B cell (primary cell): ENCODE measurements around the gene CASZ1. TPM values are rescaled to one million over a fixed set of nuclear protein-coding genes. Genes with fewer than 3 reads are reported as not detected.

Source experiments
- ATAC-seq: fragments of 200-7000 bp; cut with Tn5 transposase; one replicate; pipeline ENCODE4 v1.10.0; 2021; ENCODE audit warnings: low read depth, mild to moderate bottlenecking, moderate number of reproducible peaks, moderate library complexity
- CTCF ChIA-PET: fragments of 350-600 bp; sonication (Branson Sonifier 250); formaldehyde crosslinking; loops from one replicate; lab custom pipeline; 2021; ENCODE audit warnings: antibody characterized with exemption, inconsistent platforms; lab: Charles Lee
- POLR2A ChIA-PET: fragments of 350-600 bp; sonication (Branson Sonifier 250); formaldehyde crosslinking; loops from one replicate; lab custom pipeline; 2021; ENCODE audit warnings: antibody characterized with exemption; lab: Charles Lee
- DNase-seq: peaks from one replicate; pipeline ENCODE4 v3.0.0; 2013
- H2AFZ ChIP-seq: 2 replicates; pipeline ENCODE4 v1.6.1; 2012; ENCODE audit warnings: mild to moderate bottlenecking, low read depth, low read length; ENCODE audit not compliant: insufficient read depth, poor library complexity, severe bottlenecking
- H3K27ac ChIP-seq, 2 donors: 1 replicate in 1 of 2; 2 replicates in 1 of 2; pipeline ENCODE4 v1.5.1; 2012 to 2013; ENCODE audit warnings: low read length in 2 of 2, mild to moderate bottlenecking in 2 of 2, moderate library complexity in 1 of 2
- H3K27me3 ChIP-seq, 4 experiments: fragments of 200-600 bp in 1 of 4; sonication (generic) in 1 of 4; replicated peaks in 1 of 4; 1 replicate in 2 of 4; 2 replicates in 2 of 4; pipeline versions ENCODE4 v1.6.1 to v1.7.0; 2013 to 2016; ENCODE audit warnings: low read length in 3 of 4, mild to moderate bottlenecking in 2 of 4, mixed read lengths in 1 of 4, moderate library complexity in 1 of 4; ENCODE audit not compliant: insufficient read depth in 4 of 4, control insufficient read depth in 3 of 4; ENCODE audit errors: control extremely low read depth in 1 of 4
- H3K36me3 ChIP-seq, 2 experiments: replicated peaks in 1 of 2; 1 replicate in 1 of 2; 2 replicates in 1 of 2; pipeline versions ENCODE4 v1.6.1 to v1.7.1; 2013; ENCODE audit warnings: low read length in 1 of 2; ENCODE audit not compliant: insufficient read depth in 2 of 2, control insufficient read depth in 1 of 2; ENCODE audit errors: control extremely low read depth in 1 of 2, extremely low read depth in 1 of 2
- H3K4me1 ChIP-seq, 2 donors: fragments of 200-600 bp in 1 of 2; sonication (generic) in 1 of 2; 1 replicate in 1 of 2; 2 replicates in 1 of 2; pipeline versions ENCODE4 v1.5.1 to v1.6.1; 2013 to 2017; ENCODE audit warnings: low read length in 2 of 2; ENCODE audit not compliant: control insufficient read depth in 2 of 2, insufficient read depth in 2 of 2
- H3K4me2 ChIP-seq: replicated peaks from 2 replicates; pipeline ENCODE3; 2012; ENCODE audit warnings: mild to moderate bottlenecking, low read depth, low read length; ENCODE audit not compliant: poor library complexity, severe bottlenecking
- H3K4me3 ChIP-seq, 5 experiments: fragments of 200-600 bp in 1 of 5; sonication (generic) in 1 of 5; 1 replicate in 3 of 5; 2 replicates in 2 of 5; pipeline versions ENCODE4 v1.5.1 to v1.7.0; 2011 to 2016; ENCODE audit warnings: low read length in 4 of 5, mild to moderate bottlenecking in 4 of 5, low read depth in 2 of 5, control low read depth in 1 of 5, moderate library complexity in 1 of 5; ENCODE audit not compliant: insufficient read depth in 1 of 5; ENCODE audit errors: control extremely low read depth in 1 of 5, extremely low read depth in 1 of 5
- H3K79me2 ChIP-seq: fragments of 200-600 bp; sonication (generic); one replicate; pipeline ENCODE4 v1.6.0; 2016; ENCODE audit warnings: low read length; ENCODE audit not compliant: control insufficient read depth, insufficient read depth
- H3K9ac ChIP-seq: fragments of 200-600 bp; sonication (generic); 2 replicates; pipeline ENCODE4 v1.6.1; 2017; ENCODE audit warnings: mild to moderate bottlenecking, low read length, moderate library complexity
- H3K9me3 ChIP-seq, 3 donors: one replicate each; pipeline versions ENCODE4 v1.6.1 to v1.7.1; 2013; ENCODE audit warnings: low read length in 2 of 3; ENCODE audit not compliant: control insufficient read depth in 2 of 3, insufficient read depth in 1 of 3; ENCODE audit errors: control extremely low read depth in 1 of 3
- H4K20me1 ChIP-seq: 2 replicates; pipeline ENCODE4 v1.6.0; 2012; ENCODE audit warnings: mild to moderate bottlenecking, low read length; ENCODE audit not compliant: insufficient read depth, control insufficient read depth, poor library complexity, severe bottlenecking
- H3K27ac Mint-ChIP-seq: one replicate; pipeline ENCODE4 v1.8.0; 2021; ENCODE audit warnings: mixed read lengths
- H3K27me3 Mint-ChIP-seq: one replicate; pipeline ENCODE4 v1.8.0; 2021; ENCODE audit warnings: mixed read lengths
- H3K4me1 Mint-ChIP-seq: one replicate; pipeline ENCODE4 v1.8.0; 2021; ENCODE audit warnings: mixed read lengths
- H3K4me3 Mint-ChIP-seq: one replicate; pipeline ENCODE4 v1.8.0; 2021; ENCODE audit warnings: mixed read lengths
- H3K9me3 Mint-ChIP-seq: one replicate; pipeline ENCODE4 v1.8.0; 2022; ENCODE audit warnings: mixed read lengths; ENCODE audit not compliant: insufficient read depth
- CTCF ChIP-seq: fragments of 200-600 bp; IDR thresholded peaks from one replicate; pipeline ENCODE4 v1.8.0; 2022; ENCODE audit warnings: antibody characterized with exemption, mild to moderate bottlenecking
- EZH2 ChIP-seq: IDR thresholded peaks from 2 replicates; pipeline ENCODE4 v1.6.1; 2012; ENCODE audit warnings: borderline replicate concordance, low read depth, mild to moderate bottlenecking, moderate library complexity, low read length; ENCODE audit not compliant: insufficient read depth, poor library complexity, severe bottlenecking
- WGBS: methylation state at CpG from one replicate; pipeline ENCODE4 v1.1.5; 2013; ENCODE audit warnings: missing lambda C conversion rate; ENCODE audit not compliant: insufficient coverage; 5-methylcytosine and 5-hydroxymethylcytosine counted together
- intact Hi-C: fragments of 100-400 bp; cut with micrococcal nuclease; formaldehyde crosslinking; loops from one replicate; pipeline ENCODE4 v1.10.0; 2022
- polyA plus RNA-seq: library from polyadenylated mRNA; depleted of rRNA; stranded (reverse); fragments of >200 nt; gene quantifications from 2 replicates; pipeline ENCODE4 v1.2.3, GENCODE V29; 2012
- total RNA-seq, 2 donors: library from RNA; stranded (reverse); fragments of 120-200 nt in 1 of 2; gene quantifications; 1 replicate in 1 of 2; 2 replicates in 1 of 2; pipeline versions ENCODE4 v1.2.3 to v1.2.4, GENCODE V29; 2013 to 2022

The CASZ1 gene
- total and polyA plus RNA-seq, 2 donors (not counting 1 experiment from before 2014, with no cell fraction given) = 9.5 to 27.2 TPM

DNA sequence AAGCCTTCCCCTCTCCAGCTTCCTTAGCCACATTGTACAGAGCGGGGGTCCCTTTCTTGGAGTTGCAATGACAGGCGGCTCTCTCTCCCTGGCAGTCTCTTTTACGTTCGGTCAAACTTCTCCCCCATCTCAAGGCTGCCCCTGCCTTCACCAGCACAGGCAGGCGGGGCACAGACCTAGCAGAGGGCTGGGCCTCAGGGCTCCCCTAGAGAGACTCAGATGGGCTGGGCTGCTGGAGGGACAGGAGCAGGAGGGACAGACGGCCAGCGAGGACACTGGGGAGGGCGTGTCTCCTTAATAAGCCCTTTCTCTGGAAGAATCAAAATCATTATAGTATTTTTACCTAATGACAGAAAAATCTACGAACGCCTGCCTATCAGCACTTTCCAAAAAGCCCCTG, 79.6 kb downstream of the CASZ1 start:
- ChIA-PET CTCF (no interaction called here), POLR2A (no interaction called here)
- peaks cover 0 to 4% of the 10 kb centered on the region in 2 donors for H3K4me1 ChIP-seq
- no peak overlapping the region for H3K9ac ChIP-seq
- no peak overlapping the region for H3K4me3 Mint-ChIP-seq
- no peaks in the 10 kb centered on the region for H4K20me1 ChIP-seq
- H3K27me3 Mint-ChIP-seq = peaks cover 11% of the 10 kb centered on the region
- no peak for DNase-seq
- H3K36me3 ChIP-seq = no peaks in the 10 kb centered on the region
- peaks cover 0 to 5% (median 0%) of the 10 kb centered on the region in 4 experiments for H3K27me3 ChIP-seq
- H3K27ac Mint-ChIP-seq = no peak overlapping the region
- no peak for ATAC-seq
- H3K4me3 ChIP-seq = no peak overlapping the region
- H3K9me3 Mint-ChIP-seq = no peaks in the 10 kb centered on the region
- peak overlapping the region; percentile 49 for H2AFZ ChIP-seq
- no peaks in the 10 kb centered on the region for H3K79me2 ChIP-seq
- no peaks in the 10 kb centered on the region for H3K9me3 ChIP-seq
- no peak overlapping the region for H3K4me2 ChIP-seq
- H3K27ac ChIP-seq = no peak overlapping the region
- intact Hi-C loops = no loop called here
- no peak for TF ChIP-seq EZH2
- no peak for TF ChIP-seq CTCF
- 80% methylated on average over 5 of the region's 10 CpGs for WGBS
- peaks cover 4% of the 10 kb centered on the region for H3K4me1 Mint-ChIP-seq

- TF ChIP-seq CTCF (no peak), EZH2 (no peak)
- no peaks in the 10 kb centered on the region for H3K79me2 ChIP-seq
- H2AFZ ChIP-seq = no peak overlapping the region
- H3K4me2 ChIP-seq = no peak overlapping the region
- WGBS = 92% methylated on average over 21 of the region's 22 CpGs
- no peaks in the 10 kb centered on the region for H3K9me3 ChIP-seq
- peaks cover 0 to 2% (median 0%) of the 10 kb centered on the region in 4 experiments for H3K27me3 ChIP-seq
- DNase-seq (no peak), ATAC-seq (no peak)
- no peak overlapping the region for H3K27ac ChIP-seq
- H3K4me3 ChIP-seq = no peak overlapping the region
- peaks cover 11% of the 10 kb centered on the region for H3K27me3 Mint-ChIP-seq
- H3K27ac Mint-ChIP-seq = no peak overlapping the region
- H3K36me3 ChIP-seq = no peaks in the 10 kb centered on the region
- intact Hi-C loops = no loop called here
- H3K4me1 Mint-ChIP-seq = peaks cover 4% of the 10 kb centered on the region
- ChIA-PET CTCF (no interaction called here), POLR2A (no interaction called here)
- H3K4me3 Mint-ChIP-seq = no peak overlapping the region
- no peaks in the 10 kb centered on the region for H3K9me3 Mint-ChIP-seq
- peaks cover 0 to 4% of the 10 kb centered on the region in 2 donors for H3K4me1 ChIP-seq
- no peaks in the 10 kb centered on the region for H4K20me1 ChIP-seq
- H3K9ac ChIP-seq = no peak overlapping the region
These were observed 81.9 kb downstream of the CASZ1 start for GRCh38 chr1:10714337-10715114.
